SK-N-SH (cell line): ENCODE data around the gene ZNF24. TPM values are rescaled to one million over a fixed set of nuclear protein-coding genes. Genes with fewer than 3 reads are reported as not detected.
A peak's percentile ranks its signal among the peaks of the same experiment; 100 is the strongest.

Experiments used
- CTCF ChIA-PET: fragments of 300-600, 350-600 bp; formaldehyde crosslinking; extraction: SDS; loops from one replicate; lab custom pipeline; 2021; lab: Yijun Ruan, JAX
- POLR2A ChIA-PET: fragments of 350-600 bp; sonication (Branson Sonifier 250); formaldehyde crosslinking; extraction: SDS; loops from one replicate; lab custom pipeline; 2020; ENCODE audit warnings: antibody characterized with exemption, inconsistent platforms; lab: Yijun Ruan, JAX
- DNase-seq: peaks from one replicate; pipeline ENCODE4 v3.0.0; 2012
- H2AFZ ChIP-seq: fragments of 200-600 bp; sonication (generic); 2 replicates; pipeline ENCODE4 v1.8.1; 2016; ENCODE audit warnings: antibody characterized with exemption, mild to moderate bottlenecking, low read depth
- H3F3A ChIP-seq: fragments of 200-600 bp; sonication (generic); replicated peaks from 2 replicates; pipeline ENCODE3; 2016; ENCODE audit warnings: antibody characterized with exemption, mild to moderate bottlenecking; ENCODE audit not compliant: insufficient read depth
- H3K27ac ChIP-seq, 2 experiments: fragments of 200-500 bp in 1 of 2; fragments of 200-600 bp in 1 of 2; sonication (Bioruptor generic) in 1 of 2; sonication (generic), shearing (Covaris generic) in 1 of 2; 2 replicates each; pipeline versions ENCODE4 v1.5.1 to v1.6.1; 2014 to 2016; ENCODE audit warnings: low read depth in 2 of 2, inconsistent platforms in 1 of 2, low read length in 1 of 2, mild to moderate bottlenecking in 1 of 2, mixed read lengths in 1 of 2
- H3K27me3 ChIP-seq: fragments of 200-600 bp; sonication (generic), shearing (Covaris generic); 2 replicates; pipeline ENCODE4 v1.6.1; 2016; ENCODE audit warnings: mixed run types; ENCODE audit not compliant: insufficient read depth
- H3K36me3 ChIP-seq, 2 experiments: fragments of 200-500 bp in 1 of 2; fragments of 200-600 bp in 1 of 2; sonication (Bioruptor generic) in 1 of 2; sonication (generic) in 1 of 2; replicated peaks in 1 of 2; 2 replicates each; pipeline versions ENCODE3 to v1.5.1; 2014 to 2016; ENCODE audit warnings: low read length in 1 of 2, mild to moderate bottlenecking in 1 of 2; ENCODE audit not compliant: insufficient read depth in 2 of 2, control insufficient read depth in 1 of 2
- H3K4me1 ChIP-seq, 2 experiments: fragments of 200-500 bp in 1 of 2; fragments of 200-600 bp in 1 of 2; sonication (Bioruptor generic) in 1 of 2; sonication (generic), shearing (Covaris generic) in 1 of 2; 2 replicates each; pipeline versions ENCODE4 v1.5.1 to v1.6.1; 2014 to 2016; ENCODE audit warnings: low read depth in 1 of 2, low read length in 1 of 2, mixed run types in 1 of 2; ENCODE audit not compliant: insufficient read depth in 2 of 2, control insufficient read depth in 1 of 2
- H3K4me2 ChIP-seq: fragments of 200-600 bp; sonication (generic), shearing (Covaris generic); 2 replicates; pipeline ENCODE4 v1.6.1; 2017; ENCODE audit warnings: mixed run types
- H3K4me3 ChIP-seq, 2 experiments: fragments of 200-500 bp in 1 of 2; fragments of 200-600 bp in 1 of 2; sonication (Bioruptor generic) in 1 of 2; sonication (generic), shearing (Covaris generic) in 1 of 2; 2 replicates each; pipeline versions ENCODE4 v1.5.1 to v1.8.1; 2014 to 2016; ENCODE audit warnings: low read depth in 2 of 2, inconsistent platforms in 1 of 2, low read length in 1 of 2, mild to moderate bottlenecking in 1 of 2, mixed read lengths in 1 of 2, moderate library complexity in 1 of 2
- H3K79me2 ChIP-seq: fragments of 200-600 bp; sonication (generic); 2 replicates; pipeline ENCODE4 v1.8.1; 2017; ENCODE audit warnings: mild to moderate bottlenecking; ENCODE audit not compliant: insufficient read depth
- H3K9ac ChIP-seq: fragments of 200-600 bp; sonication (generic); 2 replicates; pipeline ENCODE4 v1.6.1; 2017; ENCODE audit warnings: mixed run types
- H3K9me2 ChIP-seq: fragments of 200-600 bp; sonication (generic); 2 replicates; pipeline ENCODE4 v1.6.1; 2017; ENCODE audit warnings: mixed run types
- H3K9me3 ChIP-seq: fragments of 200-600 bp; sonication (generic); 2 replicates; pipeline ENCODE4 v1.6.1; 2017; ENCODE audit warnings: mixed run types, mild to moderate bottlenecking, moderate library complexity
- H4K20me1 ChIP-seq: fragments of 200-600 bp; sonication (generic); 2 replicates; pipeline ENCODE4 v1.6.1; 2017; ENCODE audit warnings: mild to moderate bottlenecking, mixed run types; ENCODE audit not compliant: insufficient read depth
- EZH2phosphoT487 ChIP-seq: fragments of 200-600 bp; sonication (generic); IDR thresholded peaks from 2 replicates; pipeline ENCODE4 v1.6.1; 2017; ENCODE audit warnings: low read depth, mixed run types, mild to moderate bottlenecking, antibody characterized with exemption, moderate library complexity, borderline replicate concordance
- GABPA ChIP-seq: IDR thresholded peaks from 2 replicates; pipeline ENCODE4 v1.4.0; 2012; ENCODE audit warnings: low read depth, mild to moderate bottlenecking
- MEF2A ChIP-seq: IDR thresholded peaks from 2 replicates; pipeline ENCODE4 v1.4.0; 2012; ENCODE audit warnings: low read depth, borderline replicate concordance
- NFIC ChIP-seq: IDR thresholded peaks from 2 replicates; pipeline ENCODE4 v1.4.0; 2012; ENCODE audit warnings: borderline replicate concordance
- NRF1 ChIP-seq: IDR thresholded peaks from 2 replicates; pipeline ENCODE4 v1.6.1; 2012; ENCODE audit warnings: low read depth, mild to moderate bottlenecking, low read length
- YY1 ChIP-seq: IDR thresholded peaks from 2 replicates; pipeline ENCODE4 v1.4.0; 2012; ENCODE audit warnings: low read depth, mild to moderate bottlenecking
- WGBS: methylation state at CpG from one replicate; pipeline ENCODE4 v1.1.6; 2017; ENCODE audit warnings: low lambda C conversion rate; 5-methylcytosine and 5-hydroxymethylcytosine counted together
- polyA plus RNA-seq, 3 experiments: library from polyadenylated mRNA; depleted of rRNA; stranded (reverse); fragments of >200 nt; gene quantifications; 2 replicates each; pipeline ENCODE4 v1.2.3, GENCODE V29; 2012
- TF ChIP-seq, protein P1 (sequence below): IDR thresholded peaks from 2 replicates; pipeline ENCODE4; 2012
- TF ChIP-seq, protein P2 (sequence below): IDR thresholded peaks from 2 replicates; pipeline ENCODE4 v1.6.1; 2012; ENCODE audit warnings: mild to moderate bottlenecking, low read depth, low read length, moderate library complexity

ZNF24 gene
- polyA plus RNA-seq, 1 of the 3 experiments (the other 2 are of a cell fraction), result 6.9 TPM

DNA sequence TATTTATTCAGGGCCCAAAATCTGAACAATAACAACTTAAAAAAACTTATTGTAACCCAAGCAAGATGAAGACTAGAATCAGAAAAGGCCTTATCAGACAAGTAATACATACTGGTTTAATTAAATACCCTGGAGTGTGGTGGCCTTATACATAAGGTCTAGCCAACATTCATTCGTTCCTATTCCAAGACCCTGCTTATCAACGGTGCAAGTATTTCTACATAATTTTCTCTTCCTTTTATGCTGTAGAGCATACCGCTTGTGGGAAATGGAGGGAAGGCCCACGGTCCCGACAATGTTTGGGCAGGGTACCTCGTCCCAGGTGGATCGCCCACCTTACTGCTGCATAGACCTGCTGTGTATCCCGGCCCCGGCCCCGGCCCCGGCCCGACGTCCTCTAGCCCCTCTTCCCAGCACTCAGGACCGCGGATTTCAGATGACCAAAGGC is 708 bp downstream of the ZNF24 start:
- H3K4me1 ChIP-seq, result peaks cover 0 to 15% of the 10 kb centered on the region in 2 experiments; a peak in 3 of 4 replicates
- 4% methylated on average over 7 of the region's 15 CpGs for WGBS
- H3K9me3 ChIP-seq, result no peaks in the 10 kb centered on the region
- peaks cover 66% of the 10 kb centered on the region for H3K79me2 ChIP-seq
- no peak overlapping the region for H2AFZ ChIP-seq
- TF ChIP-seq EZH2phosphoT487 (no peak), MEF2A (no peak)
- TF ChIP-seq, protein P1, sequence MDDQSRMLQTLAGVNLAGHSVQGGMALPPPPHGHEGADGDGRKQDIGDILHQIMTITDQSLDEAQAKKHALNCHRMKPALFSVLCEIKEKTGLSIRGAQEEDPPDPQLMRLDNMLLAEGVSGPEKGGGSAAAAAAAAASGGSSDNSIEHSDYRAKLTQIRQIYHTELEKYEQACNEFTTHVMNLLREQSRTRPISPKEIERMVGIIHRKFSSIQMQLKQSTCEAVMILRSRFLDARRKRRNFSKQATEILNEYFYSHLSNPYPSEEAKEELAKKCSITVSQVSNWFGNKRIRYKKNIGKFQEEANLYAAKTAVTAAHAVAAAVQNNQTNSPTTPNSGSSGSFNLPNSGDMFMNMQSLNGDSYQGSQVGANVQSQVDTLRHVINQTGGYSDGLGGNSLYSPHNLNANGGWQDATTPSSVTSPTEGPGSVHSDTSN, result no peak
- TF ChIP-seq, all 33 proteins: peak for 0
- H3K4me3 ChIP-seq, result peak overlapping the region; percentile 81 to 83
- POLR2A ChIA-PET, result interaction anchor here (1.1 to 1.9 kb wide), 2 partner anchors 76 to 303 kb away, joined by 4 to 13 read pairs; partner anchors contain the start of gene MAPRE2
- peaks cover 46% of the 10 kb centered on the region for H4K20me1 ChIP-seq
- H3K9ac ChIP-seq, result peak overlapping the region; percentile 99
- peak overlapping the region; percentile 96 to 98; a peak in 2 of 4 replicates for H3K27ac ChIP-seq
- no peak for DNase-seq
- CTCF ChIA-PET, result interaction anchor here (1.1 to 3.8 kb wide), 3 partner anchors 11 to 333 kb away, joined by 3 to 28 read pairs (median 5); no protein-coding TSS in a partner anchor
- H3F3A ChIP-seq, result no peaks in the 10 kb centered on the region
- peaks cover 31 to 46% of the 10 kb centered on the region in 2 experiments for H3K36me3 ChIP-seq
- H3K4me2 ChIP-seq, result peak overlapping the region; percentile 86
- H3K27me3 ChIP-seq, result no peaks in the 10 kb centered on the region
- no peaks in the 10 kb centered on the region for H3K9me2 ChIP-seq

DNA sequence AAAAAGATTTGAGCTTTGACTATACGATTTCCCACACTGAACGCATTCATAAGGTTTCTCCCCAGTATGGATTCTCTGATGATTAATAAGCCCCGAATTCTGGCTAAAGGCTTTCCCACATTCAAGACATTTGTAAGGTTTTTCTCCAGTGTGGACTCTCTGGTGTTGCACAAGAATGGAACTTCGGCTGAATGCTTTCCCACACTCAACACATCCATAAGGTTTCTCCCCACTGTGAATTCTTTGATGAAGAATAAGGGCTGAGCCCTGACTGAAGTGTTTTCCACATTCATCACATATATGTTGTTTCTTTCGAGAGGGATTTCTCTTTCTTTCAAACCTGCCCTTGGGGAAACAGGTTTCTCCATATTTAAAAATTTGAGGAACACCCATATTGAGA is 6.9 kb downstream of the ZNF24 start:
- ChIA-PET CTCF (no interaction called here), POLR2A (no interaction called here)
- 98% methylated on average over 5 of the region's 5 CpGs for WGBS
- H3K27me3 ChIP-seq, result no peaks in the 10 kb centered on the region
- H2AFZ ChIP-seq, result no peak overlapping the region
- peaks cover 72% of the 10 kb centered on the region for H3K79me2 ChIP-seq
- H3K36me3 ChIP-seq, result peaks cover 88 to 97% of the 10 kb centered on the region in 2 experiments
- H3K4me1 ChIP-seq, result no peaks in the 10 kb centered on the region
- H3F3A ChIP-seq, result peaks cover 8% of the 10 kb centered on the region
- TF ChIP-seq NRF1 (no peak), YY1 (no peak), NFIC (no peak), GABPA (no peak)
- TF ChIP-seq, protein P2, sequence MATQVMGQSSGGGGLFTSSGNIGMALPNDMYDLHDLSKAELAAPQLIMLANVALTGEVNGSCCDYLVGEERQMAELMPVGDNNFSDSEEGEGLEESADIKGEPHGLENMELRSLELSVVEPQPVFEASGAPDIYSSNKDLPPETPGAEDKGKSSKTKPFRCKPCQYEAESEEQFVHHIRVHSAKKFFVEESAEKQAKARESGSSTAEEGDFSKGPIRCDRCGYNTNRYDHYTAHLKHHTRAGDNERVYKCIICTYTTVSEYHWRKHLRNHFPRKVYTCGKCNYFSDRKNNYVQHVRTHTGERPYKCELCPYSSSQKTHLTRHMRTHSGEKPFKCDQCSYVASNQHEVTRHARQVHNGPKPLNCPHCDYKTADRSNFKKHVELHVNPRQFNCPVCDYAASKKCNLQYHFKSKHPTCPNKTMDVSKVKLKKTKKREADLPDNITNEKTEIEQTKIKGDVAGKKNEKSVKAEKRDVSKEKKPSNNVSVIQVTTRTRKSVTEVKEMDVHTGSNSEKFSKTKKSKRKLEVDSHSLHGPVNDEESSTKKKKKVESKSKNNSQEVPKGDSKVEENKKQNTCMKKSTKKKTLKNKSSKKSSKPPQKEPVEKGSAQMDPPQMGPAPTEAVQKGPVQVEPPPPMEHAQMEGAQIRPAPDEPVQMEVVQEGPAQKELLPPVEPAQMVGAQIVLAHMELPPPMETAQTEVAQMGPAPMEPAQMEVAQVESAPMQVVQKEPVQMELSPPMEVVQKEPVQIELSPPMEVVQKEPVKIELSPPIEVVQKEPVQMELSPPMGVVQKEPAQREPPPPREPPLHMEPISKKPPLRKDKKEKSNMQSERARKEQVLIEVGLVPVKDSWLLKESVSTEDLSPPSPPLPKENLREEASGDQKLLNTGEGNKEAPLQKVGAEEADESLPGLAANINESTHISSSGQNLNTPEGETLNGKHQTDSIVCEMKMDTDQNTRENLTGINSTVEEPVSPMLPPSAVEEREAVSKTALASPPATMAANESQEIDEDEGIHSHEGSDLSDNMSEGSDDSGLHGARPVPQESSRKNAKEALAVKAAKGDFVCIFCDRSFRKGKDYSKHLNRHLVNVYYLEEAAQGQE, result no peak
- TF ChIP-seq, protein P1, result no peak
- H3K4me2 ChIP-seq, result no peak overlapping the region
- DNase-seq, result no peak
- no peak overlapping the region for H3K4me3 ChIP-seq
- H3K9me2 ChIP-seq, result no peaks in the 10 kb centered on the region
- no peak overlapping the region for H3K9ac ChIP-seq
- peaks cover 31% of the 10 kb centered on the region for H4K20me1 ChIP-seq
- no peaks in the 10 kb centered on the region for H3K9me3 ChIP-seq
- no peak overlapping the region for H3K27ac ChIP-seq
